HL-60/S4 treated with retinoic acid at 250 ng/mL for 4 days and 3 days (cell line): ENCODE measurements around the gene LPP.

Source experiments
- in situ Hi-C: fragments of 300-500 bp; cut with MboI; formaldehyde crosslinking; loops from 2 replicates; pipeline ENCODE4 v1.7.0; 2022; ENCODE audit warnings: low sequenced_read_pairs

LPP gene

DNA sequence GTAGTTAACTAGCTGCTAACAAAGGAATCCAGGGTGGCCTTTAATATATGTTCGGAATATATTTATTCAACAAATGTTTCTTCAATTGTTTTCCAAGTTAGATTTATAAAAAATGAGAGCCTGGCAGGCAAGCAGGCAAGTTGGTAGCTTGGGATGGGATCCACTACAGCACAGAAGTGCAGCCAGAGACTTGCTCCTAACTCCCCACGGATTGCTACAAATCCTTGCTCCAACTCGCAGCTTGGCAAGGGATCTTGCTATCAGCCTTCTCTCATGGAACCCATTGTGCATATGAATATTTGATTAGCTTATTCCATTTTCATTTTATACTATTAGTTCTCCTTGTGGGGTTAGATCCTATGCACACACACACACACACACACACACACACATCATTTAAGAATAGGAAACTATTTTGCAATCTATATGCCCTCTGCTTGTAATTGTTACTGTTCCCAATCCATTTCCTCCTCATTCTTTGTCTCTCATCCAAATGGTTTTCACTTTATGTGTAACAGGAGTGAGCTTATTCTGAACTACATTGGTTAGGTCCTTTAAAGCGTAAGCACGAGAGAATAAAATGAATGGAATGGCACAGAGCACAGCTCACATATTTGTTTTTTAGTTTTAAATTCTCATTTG lies 505.6 kb downstream of the LPP start:
- in situ Hi-C loops = no loop called here

DNA sequence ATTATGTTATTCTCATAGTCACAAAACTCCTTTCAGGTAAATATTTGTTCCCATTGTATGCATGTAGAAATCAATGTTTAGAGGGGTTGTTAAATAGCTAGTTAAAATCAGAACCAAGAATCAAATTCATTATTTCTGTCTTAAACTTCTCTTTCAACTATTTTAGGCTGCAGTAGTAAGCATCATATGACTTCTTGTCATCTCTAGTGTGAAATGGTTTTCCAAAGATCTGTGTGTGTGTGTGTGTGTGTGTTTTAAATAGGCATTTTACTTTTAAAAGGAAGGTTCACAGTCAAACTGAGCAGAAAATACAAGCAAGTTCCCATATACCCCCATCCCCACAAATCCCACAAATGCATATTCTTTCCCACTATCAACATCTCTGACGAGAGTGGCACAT lies 506.5 kb downstream of the LPP start:
- in situ Hi-C loops = no loop called here

DNA sequence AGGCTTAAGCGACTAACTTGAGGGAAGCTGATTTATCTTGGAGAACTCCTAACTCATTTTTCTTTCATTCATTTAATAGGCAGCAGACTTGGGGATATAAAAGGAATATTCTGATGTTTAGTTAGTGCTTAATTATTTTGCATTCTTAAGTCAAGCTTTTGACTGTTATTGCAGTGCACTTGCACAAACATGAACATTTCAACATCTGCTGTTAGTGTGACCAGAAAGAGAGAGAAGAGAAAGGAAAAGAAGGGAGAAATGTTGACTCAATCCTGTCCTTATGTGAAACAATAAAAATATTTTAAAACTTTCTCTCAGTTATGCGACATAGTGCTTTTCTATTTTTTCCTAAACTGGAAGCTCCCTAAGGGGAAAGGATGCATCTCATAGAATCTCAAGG lies 507.8 kb downstream of the LPP start:
- in situ Hi-C loops = no loop called here

DNA sequence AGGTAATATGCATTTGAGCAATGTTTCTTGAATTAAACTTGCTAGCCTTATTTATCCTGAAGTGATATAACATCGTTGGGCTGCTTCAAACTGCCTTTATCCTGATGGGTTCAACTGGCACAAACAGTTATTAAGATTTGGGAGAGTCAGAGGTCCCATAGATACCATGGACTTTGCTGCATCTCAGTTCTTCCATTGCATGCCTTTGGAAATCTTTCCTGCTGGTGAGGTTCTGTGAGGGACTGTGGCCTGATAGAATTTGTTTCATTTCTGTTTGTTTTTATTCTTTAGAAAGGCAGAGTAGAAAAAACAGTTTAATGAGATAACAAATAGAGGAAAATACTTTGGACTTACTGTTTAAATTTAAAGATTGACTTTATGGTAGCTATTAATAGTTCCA lies 508.3 kb downstream of the LPP start:
- in situ Hi-C loops = no loop called here

DNA sequence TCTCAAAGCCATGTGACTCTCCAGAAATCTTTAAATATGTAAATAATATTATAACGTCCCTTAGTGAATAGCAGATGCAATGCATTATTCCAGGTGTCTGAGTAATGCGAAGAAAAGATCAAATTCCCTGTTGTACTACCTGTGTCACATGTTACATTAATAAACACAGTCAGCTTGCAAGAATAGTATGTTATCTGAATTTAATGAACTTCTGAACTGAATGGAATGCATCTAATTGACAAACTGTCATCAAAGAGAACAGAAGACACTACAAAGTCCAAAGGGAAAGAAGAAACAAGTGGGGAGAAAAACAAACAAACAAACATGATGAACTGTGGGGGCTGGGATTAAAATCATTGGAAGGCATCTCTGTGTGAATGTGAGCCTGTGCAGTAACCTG lies 508.8 kb downstream of the LPP start:
- in situ Hi-C loops = no loop called here

DNA sequence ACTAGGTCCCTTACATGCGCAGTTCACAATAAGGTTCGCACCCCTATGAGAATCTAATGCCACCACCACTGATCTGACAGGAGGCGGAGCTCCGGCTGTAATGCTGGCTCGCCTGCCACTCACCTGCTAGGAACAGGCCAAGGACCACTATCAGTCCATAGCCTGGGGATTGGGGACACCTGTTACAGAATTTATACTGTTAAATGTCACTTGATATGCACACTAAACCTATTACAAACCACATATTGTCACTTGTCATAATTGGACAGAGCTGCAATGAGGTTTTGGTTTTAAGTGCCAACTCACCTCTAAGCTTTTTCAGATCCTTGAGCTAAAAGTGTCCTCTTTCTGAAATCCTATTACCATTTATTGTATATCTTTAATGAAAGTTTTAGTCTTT lies 509.9 kb downstream of the LPP start:
- in situ Hi-C loops = no loop called here

DNA sequence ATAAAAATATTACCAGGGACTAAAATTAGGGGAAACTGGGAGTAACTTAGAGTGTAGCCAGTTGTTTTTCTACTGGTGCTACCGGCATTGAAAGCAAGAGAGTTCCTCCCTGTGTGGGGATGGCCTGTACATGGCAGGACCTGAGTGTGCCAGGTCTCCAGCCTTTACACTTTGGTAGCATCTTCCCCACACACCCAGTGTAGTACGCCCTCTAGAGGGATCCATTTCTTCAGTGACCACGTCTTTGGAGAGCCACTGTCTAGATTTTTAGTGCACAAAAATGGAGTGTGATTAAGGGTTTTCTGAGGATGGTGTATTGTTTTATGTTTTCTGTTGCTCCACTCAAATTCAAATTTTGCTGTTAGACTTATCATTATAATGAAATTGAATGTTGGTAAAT lies 510.8 kb downstream of the LPP start:
- in situ Hi-C loops = no loop called here

DNA sequence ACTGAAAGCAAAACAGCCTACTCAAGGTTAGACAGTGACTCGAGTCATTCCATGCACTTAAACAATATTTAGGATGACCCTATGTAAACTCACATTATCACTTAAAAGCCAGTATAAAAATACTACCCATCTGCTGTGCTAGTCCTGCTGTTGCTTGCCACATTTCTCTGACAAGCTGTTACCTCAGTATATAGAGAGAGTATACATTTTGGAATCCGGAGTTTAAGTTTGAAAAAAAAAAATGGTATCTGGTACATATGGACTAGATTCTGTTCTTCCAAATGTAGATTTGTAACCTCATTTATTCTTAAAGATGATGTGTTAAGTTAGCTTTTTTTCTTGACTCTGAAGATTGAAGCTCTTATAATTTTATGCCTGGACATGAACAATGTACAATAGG lies 514.0 kb downstream of the LPP start:
- in situ Hi-C loops = no loop called here

DNA sequence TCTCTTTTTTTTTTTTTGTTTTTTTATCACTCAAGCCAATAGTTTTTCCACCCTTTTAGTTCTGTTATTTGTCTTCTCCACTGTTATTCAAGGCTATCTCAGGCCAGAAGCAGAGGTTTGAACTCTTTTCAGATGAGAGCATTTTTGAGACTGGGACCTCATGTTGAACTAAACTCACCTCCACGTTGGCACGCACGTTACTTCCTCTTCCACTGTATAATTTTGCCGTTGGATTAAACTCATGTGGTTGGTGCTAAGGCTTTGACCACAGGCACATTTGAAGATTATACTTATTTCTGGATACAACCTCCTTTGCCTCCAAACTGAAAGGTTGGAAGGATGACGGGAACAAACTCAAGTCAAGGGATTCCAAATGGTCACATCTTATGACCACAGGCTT lies 516.5 kb downstream of the LPP start:
- in situ Hi-C loops = no loop called here

DNA sequence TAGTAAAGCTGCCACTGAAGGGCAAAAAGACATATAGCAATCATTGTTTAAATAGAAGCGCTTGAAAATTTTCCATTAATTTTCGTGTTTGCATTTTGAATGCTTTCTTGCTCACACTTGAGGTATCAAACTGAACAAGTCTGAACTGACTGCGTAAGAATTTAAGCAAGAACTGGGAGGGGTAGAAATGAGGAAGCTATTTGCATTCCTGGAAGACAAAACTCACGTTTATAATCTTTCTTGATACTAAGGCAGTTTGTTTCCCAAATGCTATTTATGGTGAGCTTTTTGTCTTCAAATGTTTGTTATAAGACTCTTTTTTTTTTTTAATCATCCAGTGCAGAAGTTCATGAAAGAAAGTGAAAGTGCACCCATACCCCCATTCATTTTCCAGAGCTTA lies 518.0 kb downstream of the LPP start:
- in situ Hi-C loops = no loop called here

DNA sequence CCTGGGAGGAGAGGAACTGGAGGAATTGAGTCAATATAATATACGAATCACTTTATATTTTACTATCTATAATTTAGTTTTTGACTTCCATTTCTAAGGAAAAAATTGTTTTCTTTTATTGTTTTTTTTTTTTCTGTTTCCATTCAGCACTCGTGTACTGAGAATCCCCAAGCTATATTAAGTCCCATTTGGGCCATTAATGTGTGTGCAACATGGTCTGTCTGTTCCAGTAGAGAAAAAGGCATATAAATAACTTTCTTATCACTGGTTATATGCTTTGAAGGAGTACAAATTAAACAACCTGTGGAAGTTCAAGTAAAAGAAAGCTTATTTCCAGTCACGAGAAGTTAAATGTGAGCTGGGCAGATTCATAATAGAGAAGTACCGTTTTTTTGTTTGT lies 518.9 kb downstream of the LPP start:
- in situ Hi-C loops = no loop called here

DNA sequence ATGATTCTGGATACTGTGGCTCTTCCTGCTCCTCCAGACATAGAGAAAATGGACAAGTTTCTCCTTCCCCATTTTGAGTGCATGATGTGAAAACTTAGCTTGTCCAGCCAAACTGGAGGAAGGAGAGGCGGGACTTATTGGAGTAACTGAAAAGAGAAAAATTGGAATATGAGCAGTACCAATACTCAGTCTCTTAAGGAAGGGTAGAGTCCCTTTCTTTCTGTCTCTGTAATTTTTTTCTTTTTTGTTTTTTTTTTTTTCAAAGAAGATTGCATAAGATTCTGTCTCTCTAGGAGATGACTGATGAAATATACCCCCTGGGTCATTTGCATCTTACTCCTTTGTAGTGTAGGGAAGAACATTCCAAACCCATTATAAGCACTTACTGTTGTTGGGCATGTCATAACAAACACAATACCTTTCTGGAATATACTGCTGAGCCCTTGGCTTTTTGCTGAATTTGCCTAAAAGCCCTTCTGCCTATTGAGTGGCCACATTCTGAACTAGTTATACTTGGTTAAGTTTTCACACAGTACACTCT lies 519.8 kb downstream of the LPP start:
- in situ Hi-C loops = no loop called here

DNA sequence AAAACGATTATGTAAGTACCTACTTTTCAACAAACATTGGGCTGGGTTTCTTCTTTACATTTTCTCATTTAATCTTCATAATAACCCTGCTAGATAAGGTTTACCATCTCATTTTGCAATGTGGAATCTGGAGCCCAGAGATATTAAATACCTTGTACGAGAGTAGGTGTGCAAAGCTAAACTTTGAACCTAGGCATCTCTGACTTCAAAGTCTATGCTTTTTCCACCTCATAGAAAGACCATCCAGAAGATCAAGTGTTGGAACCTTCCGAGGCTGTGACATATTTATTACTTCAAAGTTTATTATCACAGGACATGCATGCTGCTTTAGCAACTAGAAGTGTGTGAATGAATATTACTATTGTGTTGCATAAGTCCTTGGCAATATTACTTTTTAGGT lies 520.6 kb downstream of the LPP start:
- in situ Hi-C loops = no loop called here

DNA sequence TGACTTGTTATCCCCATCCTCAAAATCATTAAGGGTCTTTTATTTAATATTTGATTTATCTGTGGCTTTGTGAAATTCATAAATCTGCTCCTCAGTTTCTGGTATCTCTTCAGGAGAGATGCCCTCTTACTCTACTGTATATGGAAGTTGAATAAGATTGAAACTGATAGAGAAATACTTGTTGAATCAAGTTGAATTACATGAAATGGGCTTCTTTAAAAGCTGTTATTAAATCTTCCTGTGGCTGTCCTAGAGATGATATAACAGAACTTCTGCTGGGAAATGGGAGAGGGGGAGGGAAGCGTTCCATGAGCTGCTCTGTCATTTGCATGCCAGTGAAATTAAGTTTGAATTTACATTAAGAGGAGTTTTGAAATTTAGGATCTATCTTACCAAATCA lies 523.4 kb downstream of the LPP start:
- in situ Hi-C loops = no loop called here

DNA sequence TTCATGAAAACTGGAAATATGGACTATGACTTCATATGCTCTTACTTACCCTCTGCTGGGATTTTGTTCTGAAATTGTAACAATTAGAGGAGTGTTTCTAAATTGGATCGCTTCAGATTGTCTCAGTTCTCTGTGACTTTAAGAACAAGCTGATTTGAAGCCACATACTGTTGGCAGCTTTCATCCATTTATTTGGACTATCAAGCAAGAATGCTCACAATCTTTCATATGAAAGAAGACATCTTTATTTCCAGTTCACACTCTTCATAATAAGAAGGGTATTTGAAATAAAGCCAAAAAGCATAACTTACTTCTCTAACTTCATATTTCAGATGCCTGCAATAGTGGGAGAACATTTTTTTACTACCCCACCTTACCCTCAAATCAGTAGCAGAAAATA lies 526.2 kb downstream of the LPP start:
- in situ Hi-C loops = no loop called here

DNA sequence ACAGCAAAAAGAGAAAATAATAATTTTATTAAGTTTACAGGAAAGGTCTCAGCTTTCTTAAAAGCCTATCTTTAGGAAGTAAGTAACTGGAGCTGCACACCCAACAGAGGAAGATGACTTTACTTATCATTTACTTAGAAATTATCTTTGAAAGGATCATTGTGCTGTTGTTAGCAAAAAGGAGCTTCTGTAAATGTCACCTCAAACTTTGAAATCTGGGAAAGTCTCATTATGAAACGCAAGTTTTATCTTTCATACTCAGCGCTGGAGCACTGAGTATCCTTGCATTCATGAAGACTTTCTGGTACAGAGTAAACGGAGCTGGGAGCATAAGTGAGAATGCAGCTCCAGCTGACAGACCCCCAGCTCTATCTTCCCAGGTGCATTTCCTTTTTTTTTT lies 526.6 kb downstream of the LPP start:
- in situ Hi-C loops = no loop called here

DNA sequence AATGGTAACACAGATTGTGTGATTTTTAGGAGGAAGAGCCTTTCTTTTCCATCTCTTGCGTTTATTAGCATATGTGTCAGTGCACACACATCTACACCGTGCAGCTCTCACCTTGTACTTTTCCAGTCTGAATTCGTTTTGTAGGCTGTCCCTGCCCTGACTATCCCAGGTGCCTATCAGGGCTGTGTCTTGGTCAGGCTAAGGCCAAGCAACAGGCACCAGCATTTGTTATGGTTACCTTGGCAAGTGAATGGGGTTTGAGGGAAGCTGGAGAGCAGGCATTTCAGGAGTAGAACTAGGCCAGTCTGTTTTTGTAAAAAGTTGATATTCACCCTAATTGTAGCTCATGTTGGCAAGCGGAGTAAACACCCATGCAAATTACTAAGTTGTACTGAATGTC lies 528.4 kb downstream of the LPP start:
- in situ Hi-C loops = no loop called here

DNA sequence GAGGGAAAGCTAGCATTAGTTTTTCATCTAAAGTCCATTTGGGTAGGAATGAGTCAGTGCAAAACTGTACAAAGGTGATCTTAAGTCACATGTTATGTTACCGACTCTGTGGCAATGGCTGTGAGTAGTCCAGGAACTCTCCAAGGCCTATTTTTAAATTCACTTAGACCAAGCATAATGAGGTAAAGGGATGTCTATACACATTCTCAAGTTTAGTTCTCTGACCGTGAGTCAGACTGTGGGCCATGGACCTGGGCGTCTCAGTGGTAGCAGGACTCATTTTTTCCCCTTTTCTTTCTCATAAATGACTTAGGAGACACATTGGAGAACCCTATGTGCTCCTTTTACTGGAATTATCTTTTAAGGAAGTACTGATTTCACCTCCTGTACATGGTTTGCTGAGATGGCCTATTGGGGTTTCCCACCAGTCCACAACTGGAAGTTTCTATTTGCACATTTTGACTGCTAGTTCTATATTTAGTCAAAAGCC lies 529.1 kb downstream of the LPP start:
- in situ Hi-C loops = no loop called here

DNA sequence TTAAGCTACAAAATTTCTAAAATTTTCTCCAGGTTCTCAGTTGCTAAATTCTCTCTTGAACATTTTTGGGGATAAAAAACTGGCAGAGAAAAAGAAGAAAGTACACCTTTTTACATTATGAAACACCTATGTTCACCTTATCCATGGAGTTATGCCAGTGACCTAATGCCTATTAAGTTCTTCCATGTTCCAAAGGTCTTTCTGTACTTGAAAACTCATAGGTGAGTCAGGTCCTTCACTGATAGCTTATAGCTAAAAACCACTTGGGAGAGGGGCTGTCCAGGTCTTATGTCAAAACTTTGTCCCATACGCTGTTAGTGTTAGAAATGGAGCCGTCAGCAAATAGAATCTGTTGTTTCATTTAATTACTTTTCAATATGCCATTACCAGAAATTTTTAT lies 530.3 kb downstream of the LPP start:
- in situ Hi-C loops = no loop called here

DNA sequence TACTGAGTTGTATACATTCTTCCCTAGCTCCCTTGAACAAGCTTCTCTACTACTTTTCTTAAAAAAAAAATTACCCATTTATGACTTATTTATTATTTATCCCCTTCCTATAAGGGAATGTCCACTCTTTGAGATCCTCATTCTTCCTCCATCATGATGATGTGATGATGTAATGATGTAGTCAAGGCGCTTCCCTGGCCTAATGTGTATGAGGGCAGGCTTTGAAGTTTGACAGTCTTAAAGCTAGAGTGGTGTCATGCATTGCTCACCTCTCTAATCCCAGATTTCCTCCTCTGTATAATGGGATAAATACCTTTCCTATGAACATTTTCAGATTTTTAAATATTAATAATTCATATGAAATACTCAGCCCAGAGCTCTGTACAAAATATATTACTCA lies 531.8 kb downstream of the LPP start:
- in situ Hi-C loops = no loop called here

DNA sequence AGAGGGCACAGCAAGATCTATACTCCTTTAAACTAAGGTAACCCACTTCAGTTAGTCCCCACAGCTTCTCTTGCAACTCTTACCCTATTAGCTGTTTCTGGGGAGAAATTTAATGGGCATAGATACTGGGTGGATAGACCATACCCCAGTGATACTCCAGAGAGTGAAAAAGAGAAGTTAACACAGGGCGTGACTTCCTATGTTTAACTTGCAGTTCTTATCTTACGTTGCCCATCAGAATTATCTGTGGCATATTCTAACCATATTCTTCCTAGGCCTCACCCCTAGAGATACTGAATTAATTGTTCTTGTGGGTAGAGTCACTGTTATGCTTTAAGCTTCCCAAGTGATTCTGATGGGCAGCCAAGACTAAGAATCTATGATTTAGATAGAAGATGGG lies 532.4 kb downstream of the LPP start:
- in situ Hi-C loops = no loop called here

DNA sequence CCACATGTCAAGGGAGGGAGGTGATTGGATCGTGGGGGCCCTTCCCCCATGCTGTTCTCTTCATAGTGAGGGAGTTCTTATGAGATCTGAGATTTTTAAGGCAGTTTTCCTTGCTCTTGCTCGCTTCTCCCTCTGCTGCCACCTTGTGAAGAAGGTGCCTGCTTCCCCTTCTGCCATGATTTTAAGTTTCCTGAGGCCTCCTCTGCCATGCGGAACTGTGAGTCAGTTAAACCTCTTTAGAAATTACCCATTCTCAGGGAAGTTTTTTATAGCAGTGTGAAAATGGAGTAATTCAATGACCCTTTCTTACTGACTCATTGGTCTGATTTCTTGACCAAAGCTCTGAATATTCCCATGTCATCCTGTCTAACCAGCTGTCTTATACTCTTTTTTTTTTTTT lies 533.4 kb downstream of the LPP start:
- in situ Hi-C loops = no loop called here

DNA sequence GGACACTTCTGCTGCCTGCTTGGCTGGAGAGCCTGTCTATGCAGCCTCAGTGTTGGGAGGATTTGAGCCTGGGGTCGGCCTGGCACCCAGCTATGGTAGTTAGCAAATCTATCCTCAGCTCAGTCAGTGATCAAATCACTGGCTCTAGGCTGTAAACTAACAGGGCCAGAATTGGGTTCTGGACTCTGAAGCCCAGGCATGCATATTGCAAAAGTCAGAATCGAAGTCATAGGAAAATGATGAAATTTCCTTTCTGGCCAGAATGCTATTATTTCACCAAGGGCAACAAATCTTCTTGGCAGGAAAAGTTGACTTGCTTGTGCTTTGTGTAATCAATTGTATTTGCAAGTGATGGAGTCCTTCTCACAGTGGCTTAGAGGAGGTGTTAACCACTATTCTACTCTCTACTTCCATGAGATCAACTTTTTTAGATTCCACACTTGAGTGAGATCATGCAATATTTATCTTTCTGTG lies 535.2 kb downstream of the LPP start:
- in situ Hi-C loops = no loop called here
